ENCODE results near the gene EYA2. TPM values are rescaled to one million over a fixed set of nuclear protein-coding genes. Genes with fewer than 3 reads are reported as not detected.

Gene EYA2
- polyA plus RNA-seq, 3 donors: 0.04 to 0.16 TPM; not detected in 1

DNA sequence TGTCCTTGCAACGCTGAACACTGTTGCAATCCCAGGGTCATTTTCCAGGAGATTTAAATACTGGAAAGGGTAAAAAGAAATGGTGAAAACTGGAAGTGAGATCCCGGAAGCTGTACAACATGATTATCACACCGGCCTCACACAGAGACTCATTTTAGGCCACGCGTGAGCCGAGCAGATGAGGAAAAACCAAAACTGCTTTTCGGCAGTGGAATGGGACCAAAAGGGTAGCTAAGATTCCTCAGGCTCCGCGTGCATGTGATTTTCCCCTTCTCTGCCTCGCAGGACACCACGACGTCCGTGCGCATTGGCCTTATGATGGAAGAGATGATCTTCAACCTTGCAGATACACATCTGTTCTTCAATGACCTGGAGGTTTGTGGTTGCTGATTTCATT, 248.1 kb downstream of the EYA2 start:
- no peak overlapping the region for H3K4me3 Mint-ChIP-seq
- no peak overlapping the region for H3K4me3 ChIP-seq (replicated peaks in 1 of 3; ENCODE audit: low read depth in 2 of 3, low read length in 3 of 3)
- WGBS (ENCODE audit: insufficient coverage): 88% methylated on average over 7 of the region's 14 CpGs
- peaks cover 47 to 51% of the 10 kb centered on the region in 2 donors for H3K4me1 ChIP-seq (ENCODE audit: control insufficient read depth in 1 of 2, insufficient read depth in 2 of 2, low read length in 2 of 2)
- H3K27ac ChIP-seq (ENCODE audit: low read depth in 1 of 2, low read length in 2 of 2): peak overlapping the region; percentile 87 to 89
- peaks cover 0 to 4% of the 10 kb centered on the region in 2 donors for H3K9me3 ChIP-seq (replicated peaks in 1 of 2; ENCODE audit: control insufficient read depth in 1 of 2, insufficient read depth in 1 of 2, low read length in 2 of 2)
- peak overlapping the region; percentile 28 for H3K9ac ChIP-seq (ENCODE audit: insufficient read depth, low read length, poor library complexity, severe bottlenecking)
- H3K79me2 ChIP-seq (ENCODE audit: insufficient read depth, low read length): no peaks in the 10 kb centered on the region
- H3K27me3 Mint-ChIP-seq (ENCODE audit: low read depth in 3 of 3): peaks cover 3 to 5% (median 3%) of the 10 kb centered on the region in 3 donors
- peak overlapping the region; percentile 36 for H2AFZ ChIP-seq (ENCODE audit: insufficient read depth, low read depth, low read length, poor library complexity, severe bottlenecking)
- H3K4me2 ChIP-seq (replicated peaks; ENCODE audit: extremely low read depth, low read length, poor library complexity, severe bottlenecking): no peak overlapping the region
- no peaks in the 10 kb centered on the region for H3K36me3 ChIP-seq (replicated peaks in 1 of 2; ENCODE audit: control insufficient read depth in 1 of 2, insufficient read depth in 2 of 2, low read length in 2 of 2)
- H4K20me1 ChIP-seq (ENCODE audit: insufficient read depth, low read length): no peaks in the 10 kb centered on the region
- intact Hi-C loops (cut with micrococcal nuclease): loop anchor here in 1 of 2 donors (2.0 kb wide), 1 partner anchor 18 kb away; no protein-coding TSS in a partner anchor
- H3K4me1 Mint-ChIP-seq: peaks cover 58% of the 10 kb centered on the region
- TF ChIP-seq, protein P1, sequence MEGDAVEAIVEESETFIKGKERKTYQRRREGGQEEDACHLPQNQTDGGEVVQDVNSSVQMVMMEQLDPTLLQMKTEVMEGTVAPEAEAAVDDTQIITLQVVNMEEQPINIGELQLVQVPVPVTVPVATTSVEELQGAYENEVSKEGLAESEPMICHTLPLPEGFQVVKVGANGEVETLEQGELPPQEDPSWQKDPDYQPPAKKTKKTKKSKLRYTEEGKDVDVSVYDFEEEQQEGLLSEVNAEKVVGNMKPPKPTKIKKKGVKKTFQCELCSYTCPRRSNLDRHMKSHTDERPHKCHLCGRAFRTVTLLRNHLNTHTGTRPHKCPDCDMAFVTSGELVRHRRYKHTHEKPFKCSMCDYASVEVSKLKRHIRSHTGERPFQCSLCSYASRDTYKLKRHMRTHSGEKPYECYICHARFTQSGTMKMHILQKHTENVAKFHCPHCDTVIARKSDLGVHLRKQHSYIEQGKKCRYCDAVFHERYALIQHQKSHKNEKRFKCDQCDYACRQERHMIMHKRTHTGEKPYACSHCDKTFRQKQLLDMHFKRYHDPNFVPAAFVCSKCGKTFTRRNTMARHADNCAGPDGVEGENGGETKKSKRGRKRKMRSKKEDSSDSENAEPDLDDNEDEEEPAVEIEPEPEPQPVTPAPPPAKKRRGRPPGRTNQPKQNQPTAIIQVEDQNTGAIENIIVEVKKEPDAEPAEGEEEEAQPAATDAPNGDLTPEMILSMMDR (IDR thresholded peaks at IDR 0.05): no peak
- peak overlapping the region; percentile 91 to 98 (median 96) for H3K27ac Mint-ChIP-seq
- no peak for DNase-seq
- H3K27me3 ChIP-seq (ENCODE audit: control insufficient read depth in 2 of 2, insufficient read depth in 2 of 2, low read length in 2 of 2): no peaks in the 10 kb centered on the region
- peaks cover 8 to 10% of the 10 kb centered on the region in 2 donors for H3K36me3 Mint-ChIP-seq
- H3K9me3 Mint-ChIP-seq: peaks cover 3 to 12% (median 6%) of the 10 kb centered on the region in 7 donors

GRCh38 chr20:47143657-47144056, 249.0 kb downstream of the EYA2 start:
- TF ChIP-seq, protein P1 (IDR thresholded peaks at IDR 0.05): no peak
- Mint-ChIP-seq H3K27ac (peak overlapping the region; percentile 91 to 98 (median 96)), H3K4me1 (peaks cover 60% of the 10 kb centered on the region), H3K27me3 (ENCODE audit: low read depth in 3 of 3) (peaks cover 3% of the 10 kb centered on the region in 3 donors), H3K4me3 (no peak overlapping the region), H3K36me3 (peaks cover 8 to 10% of the 10 kb centered on the region in 2 donors), H3K9me3 (peaks cover 3 to 12% (median 6%) of the 10 kb centered on the region in 7 donors)
- Histone ChIP-seq H3K9ac (ENCODE audit: insufficient read depth, low read length, poor library complexity, severe bottlenecking) (peak overlapping the region; percentile 28), H3K27ac (ENCODE audit: low read depth in 1 of 2, low read length in 2 of 2) (peak overlapping the region; percentile 87 to 89), H3K4me3 (replicated peaks in 1 of 3; ENCODE audit: low read depth in 2 of 3, low read length in 3 of 3) (no peak overlapping the region), H3K79me2 (ENCODE audit: insufficient read depth, low read length) (no peaks in the 10 kb centered on the region), H3K4me1 (ENCODE audit: control insufficient read depth in 1 of 2, insufficient read depth in 2 of 2, low read length in 2 of 2) (peaks cover 47 to 58% of the 10 kb centered on the region in 2 donors), H3K9me3 (replicated peaks in 1 of 2; ENCODE audit: control insufficient read depth in 1 of 2, insufficient read depth in 1 of 2, low read length in 2 of 2) (peaks cover 0 to 4% of the 10 kb centered on the region in 2 donors), H3K27me3 (ENCODE audit: control insufficient read depth in 2 of 2, insufficient read depth in 2 of 2, low read length in 2 of 2) (no peaks in the 10 kb centered on the region), H3K36me3 (replicated peaks in 1 of 2; ENCODE audit: control insufficient read depth in 1 of 2, insufficient read depth in 2 of 2, low read length in 2 of 2) (no peaks in the 10 kb centered on the region), H2AFZ (ENCODE audit: insufficient read depth, low read depth, low read length, poor library complexity, severe bottlenecking) (peak overlapping the region; percentile 36), H4K20me1 (ENCODE audit: insufficient read depth, low read length) (no peaks in the 10 kb centered on the region), H3K4me2 (replicated peaks; ENCODE audit: extremely low read depth, low read length, poor library complexity, severe bottlenecking) (no peak overlapping the region)
- peak; percentile 79 to 93 (median 87) for DNase-seq
- intact Hi-C loops (cut with micrococcal nuclease): loop anchor here in 1 of 2 donors (2.0 kb wide), 1 partner anchor 19 kb away; no protein-coding TSS in a partner anchor
- no CpG with 5 or more reads among the region's 4 CpGs for WGBS (ENCODE audit: insufficient coverage)

Measured in CD14-positive monocyte (primary cell).